Measurements from ENCODE around the gene DENND1A.

DNA sequence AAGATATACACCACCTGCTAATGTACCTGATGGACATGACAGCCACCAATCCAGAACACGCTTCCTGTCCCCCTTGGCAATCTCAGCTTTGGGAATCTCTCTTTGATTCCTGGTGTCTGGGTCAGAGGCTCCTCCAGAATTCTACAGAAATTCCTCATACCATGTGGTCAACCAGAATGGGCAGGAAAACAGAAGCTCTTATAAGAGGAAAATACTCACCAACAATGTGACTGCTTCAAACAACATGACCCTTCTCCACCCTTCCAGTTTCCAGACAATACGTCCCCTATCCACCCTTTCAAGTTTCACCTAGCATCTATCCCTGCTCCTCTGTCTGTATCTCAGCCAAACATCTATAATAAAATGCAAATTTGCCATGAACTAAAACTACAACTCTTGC is 247.2 kb downstream of the DENND1A start:
- TF ChIP-seq GATA3 (IDR thresholded peaks at IDR 0.05; ENCODE audit: low read depth, low read length) = no peak
- no peak for TF ChIP-seq GATA2 (IDR thresholded peaks at IDR 0.05; ENCODE audit: low read depth, low read length)

Data from SH-SY5Y (cell line).